MCF 10A (cell line): ENCODE results near the gene MMP24OS. TPM values are rescaled to one million over a fixed set of nuclear protein-coding genes. Genes with fewer than 3 reads are reported as not detected.

Experiments
- BruUV-seq: library from RNA; stranded (reverse); fragments of 400-500 nt; replicated peaks from 2 replicates; lab custom pipeline; 2021; lab: Mats Ljungman, UMichigan
- CTCF ChIA-PET: fragments of 300-600 bp; sonication (Branson Sonifier 250); formaldehyde crosslinking; extraction: SDS; loops from one replicate; lab custom pipeline; 2021; ENCODE audit warnings: antibody characterized with exemption, inconsistent platforms; lab: Yijun Ruan, JAX
- POLR2A ChIA-PET: fragments of 300-600, 350-650 bp; sonication (Branson Sonifier 250); formaldehyde crosslinking; extraction: SDS; loops from one replicate; lab custom pipeline; 2020; ENCODE audit warnings: antibody characterized with exemption, inconsistent platforms; lab: Yijun Ruan, JAX
- DNase-seq: peaks from one replicate; pipeline ENCODE4 v3.0.0-alpha.2; 2018; ENCODE audit not compliant: unreplicated experiment
- H3K27ac Mint-ChIP-seq: one replicate; pipeline ENCODE4 v1.8.0; 2022; ENCODE audit warnings: mild to moderate bottlenecking, low read depth, mixed read lengths; ENCODE audit not compliant: unreplicated experiment
- H3K27me3 Mint-ChIP-seq: one replicate; pipeline ENCODE4 v1.8.0; 2022; ENCODE audit warnings: mixed read lengths; ENCODE audit not compliant: insufficient read depth, unreplicated experiment
- H3K36me3 Mint-ChIP-seq: one replicate; pipeline ENCODE4 v1.8.0; 2022; ENCODE audit warnings: mild to moderate bottlenecking, moderate library complexity, mixed read lengths; ENCODE audit not compliant: insufficient read depth, unreplicated experiment
- H3K4me1 Mint-ChIP-seq: one replicate; pipeline ENCODE4 v1.8.0; 2022; ENCODE audit warnings: mixed read lengths; ENCODE audit not compliant: insufficient read depth, unreplicated experiment
- H3K4me3 Mint-ChIP-seq: one replicate; pipeline ENCODE4 v1.8.0; 2022; ENCODE audit warnings: mild to moderate bottlenecking, moderate library complexity, mixed read lengths; ENCODE audit not compliant: unreplicated experiment
- H3K9me3 Mint-ChIP-seq: one replicate; pipeline ENCODE4 v1.8.0; 2022; ENCODE audit warnings: mixed read lengths; ENCODE audit not compliant: unreplicated experiment
- intact Hi-C: fragments of 100-400 bp; cut with micrococcal nuclease; formaldehyde crosslinking; loops from 2 replicates; pipeline ENCODE4 v1.14.1; 2022
- total RNA-seq: library from RNA; stranded (reverse); gene quantifications from 2 replicates; pipeline ENCODE4 v1.2.3, GENCODE V29; 2022
- TF ChIP-seq, protein P1 (sequence below): fragments of 200-600 bp; IDR thresholded peaks from one replicate; pipeline ENCODE4 v1.8.0; 2022; ENCODE audit warnings: antibody characterized with exemption, mild to moderate bottlenecking; ENCODE audit not compliant: unreplicated experiment

Gene MMP24OS
- total RNA-seq, 1 experiment from 2014 or later = 52.2 TPM

DNA sequence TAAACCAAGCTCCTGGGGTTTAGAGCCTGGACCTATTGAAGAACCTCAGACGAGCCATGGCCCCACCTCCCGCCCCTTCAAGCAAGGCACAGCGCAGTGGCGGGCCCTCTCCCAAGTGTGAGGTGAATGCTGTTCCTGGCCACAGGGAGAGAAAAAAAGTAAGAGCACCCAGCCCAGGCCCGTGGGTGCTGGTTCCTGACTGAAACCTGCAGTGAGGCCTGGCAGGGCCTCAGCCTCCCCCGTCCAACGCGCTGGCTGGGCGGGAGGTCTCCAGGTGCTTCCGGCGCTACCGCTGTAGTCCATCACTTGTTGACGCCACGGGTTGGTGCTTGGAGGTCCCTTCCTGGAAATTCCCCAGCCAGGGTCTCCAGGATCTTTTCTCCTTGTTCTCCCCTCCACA is 19.8 kb upstream of the MMP24OS start:
- ChIA-PET CTCF (interaction anchor here (0.6 to 16.2 kb wide), 7 partner anchors 9 to 464 kb away, joined by 3 to 374 read pairs (median 3); partner anchors contain the start of gene GDF5), POLR2A (interaction anchor here (0.6 to 13.4 kb wide), 5 partner anchors 9 to 145 kb away, joined by 3 to 253 read pairs (median 5); partner anchors contain the start of genes EIF6 and GDF5)
- Mint-ChIP-seq H3K27me3 (no peaks in the 10 kb centered on the region), H3K36me3 (no peaks in the 10 kb centered on the region), H3K4me3 (no peak overlapping the region), H3K4me1 (peaks cover 16% of the 10 kb centered on the region), H3K9me3 (no peaks in the 10 kb centered on the region), H3K27ac (no peak overlapping the region)
- intact Hi-C loops = no loop called here
- no peak for DNase-seq
- TF ChIP-seq, protein P1, sequence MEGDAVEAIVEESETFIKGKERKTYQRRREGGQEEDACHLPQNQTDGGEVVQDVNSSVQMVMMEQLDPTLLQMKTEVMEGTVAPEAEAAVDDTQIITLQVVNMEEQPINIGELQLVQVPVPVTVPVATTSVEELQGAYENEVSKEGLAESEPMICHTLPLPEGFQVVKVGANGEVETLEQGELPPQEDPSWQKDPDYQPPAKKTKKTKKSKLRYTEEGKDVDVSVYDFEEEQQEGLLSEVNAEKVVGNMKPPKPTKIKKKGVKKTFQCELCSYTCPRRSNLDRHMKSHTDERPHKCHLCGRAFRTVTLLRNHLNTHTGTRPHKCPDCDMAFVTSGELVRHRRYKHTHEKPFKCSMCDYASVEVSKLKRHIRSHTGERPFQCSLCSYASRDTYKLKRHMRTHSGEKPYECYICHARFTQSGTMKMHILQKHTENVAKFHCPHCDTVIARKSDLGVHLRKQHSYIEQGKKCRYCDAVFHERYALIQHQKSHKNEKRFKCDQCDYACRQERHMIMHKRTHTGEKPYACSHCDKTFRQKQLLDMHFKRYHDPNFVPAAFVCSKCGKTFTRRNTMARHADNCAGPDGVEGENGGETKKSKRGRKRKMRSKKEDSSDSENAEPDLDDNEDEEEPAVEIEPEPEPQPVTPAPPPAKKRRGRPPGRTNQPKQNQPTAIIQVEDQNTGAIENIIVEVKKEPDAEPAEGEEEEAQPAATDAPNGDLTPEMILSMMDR = no peak
- no TSS peak for BruUV-seq

DNA sequence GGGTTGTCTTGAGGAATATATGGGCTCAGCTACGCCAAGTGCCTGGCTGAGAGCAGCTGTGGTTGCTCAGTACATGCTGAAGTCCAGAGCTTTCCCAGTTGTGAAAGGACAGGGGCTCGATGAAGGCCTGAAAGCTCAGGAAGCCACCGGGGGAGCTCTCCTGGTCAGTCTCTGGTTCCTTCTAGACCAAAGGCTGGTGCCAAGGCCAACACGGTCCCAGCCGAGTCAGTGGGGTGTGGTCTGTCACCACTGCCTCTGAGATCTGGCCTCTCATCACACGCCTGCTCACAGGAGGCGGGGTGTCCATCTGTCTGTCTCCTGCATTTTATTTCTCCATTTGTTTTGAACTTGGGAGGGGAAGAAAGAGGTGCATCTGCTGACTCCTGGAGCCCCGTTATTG is 19.2 kb upstream of the MMP24OS start:
- no peak overlapping the region for H3K27ac Mint-ChIP-seq
- TF ChIP-seq, protein P1 = no peak
- no peaks in the 10 kb centered on the region for H3K27me3 Mint-ChIP-seq
- no peak overlapping the region for H3K4me3 Mint-ChIP-seq
- POLR2A ChIA-PET = interaction anchor here (0.6 to 4.4 kb wide), 4 partner anchors 10 to 150 kb away, joined by 3 to 32 read pairs (median 4); partner anchors contain the start of gene EIF6
- DNase-seq = no peak
- CTCF ChIA-PET = interaction anchor here (0.6 to 1.3 kb wide), 5 partner anchors 10 to 142 kb away, joined by 3 read pairs; no protein-coding TSS in a partner anchor
- peaks cover 13% of the 10 kb centered on the region for H3K4me1 Mint-ChIP-seq
- no peaks in the 10 kb centered on the region for H3K9me3 Mint-ChIP-seq
- intact Hi-C loops = no loop called here
- no peaks in the 10 kb centered on the region for H3K36me3 Mint-ChIP-seq
- no TSS peak for BruUV-seq

DNA sequence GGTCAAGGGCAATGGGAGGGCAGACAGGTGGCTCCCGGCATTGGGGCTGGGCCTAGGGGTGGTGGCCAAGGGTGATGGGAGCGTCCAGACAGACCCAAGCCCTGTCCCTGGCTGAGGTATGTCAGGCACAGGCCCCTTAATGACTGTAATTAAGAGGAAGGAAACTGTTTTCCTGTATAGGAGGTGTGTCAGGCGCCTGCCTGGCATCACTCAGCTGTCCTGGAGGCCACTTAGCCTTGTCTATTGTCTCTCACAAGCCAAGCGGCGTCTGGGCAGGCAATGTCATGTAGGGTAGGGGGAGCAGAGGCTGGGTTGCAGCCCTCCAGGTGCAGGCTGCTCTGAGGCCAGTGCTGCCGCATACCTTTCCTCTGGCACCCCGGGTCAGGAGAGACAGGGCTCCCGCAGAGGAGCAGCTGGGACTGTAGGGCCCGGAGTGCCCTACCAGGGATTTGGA is 18.2 kb upstream of the MMP24OS start:
- BruUV-seq = no TSS peak
- no peak overlapping the region for H3K27ac Mint-ChIP-seq
- CTCF ChIA-PET = interaction anchor here (0.5 to 1.0 kb wide), 2 partner anchors 34 to 152 kb away, joined by 3 to 4 read pairs; no protein-coding TSS in a partner anchor

DNA sequence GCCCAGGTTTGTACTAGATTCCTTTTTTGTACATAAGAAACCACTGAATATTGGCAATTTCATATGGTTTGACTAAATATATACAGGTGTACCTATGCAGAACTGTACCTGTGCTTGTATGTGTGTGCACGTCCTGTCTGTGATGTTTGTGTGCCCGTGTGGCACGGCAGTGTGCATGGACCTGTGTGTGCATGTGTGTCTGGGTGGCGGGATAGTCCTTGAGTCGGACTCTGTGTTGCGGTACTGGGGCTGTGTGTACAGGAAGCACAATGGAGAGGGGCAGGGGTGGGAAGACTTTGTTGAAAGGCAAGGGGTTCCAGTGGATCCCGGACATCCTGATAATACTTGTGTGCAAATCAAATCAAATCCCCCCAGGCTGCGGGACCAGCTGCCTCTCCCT is 17.8 kb upstream of the MMP24OS start:
- H3K9me3 Mint-ChIP-seq = no peaks in the 10 kb centered on the region
- BruUV-seq = no TSS peak
- TF ChIP-seq, protein P1 = no peak
- no peak overlapping the region for H3K4me3 Mint-ChIP-seq
- no peaks in the 10 kb centered on the region for H3K27me3 Mint-ChIP-seq
- H3K36me3 Mint-ChIP-seq = no peaks in the 10 kb centered on the region
- POLR2A ChIA-PET = interaction anchor here (0.6 to 4.4 kb wide), 2 partner anchors 12 to 49 kb away, joined by 3 to 32 read pairs; partner anchors contain the start of gene EIF6
- H3K27ac Mint-ChIP-seq = no peak overlapping the region
- CTCF ChIA-PET = interaction anchor here (0.6 to 3.8 kb wide), 3 partner anchors 8 to 1049 kb away, joined by 3 to 26 read pairs (median 3); no protein-coding TSS in a partner anchor
- DNase-seq = no peak
- H3K4me1 Mint-ChIP-seq = peaks cover 6% of the 10 kb centered on the region
- intact Hi-C loops = no loop called here

More for the DNA sequence above, 18.2 kb upstream of the MMP24OS start:
- H3K36me3 Mint-ChIP-seq = no peaks in the 10 kb centered on the region
- peaks cover 6% of the 10 kb centered on the region for H3K4me1 Mint-ChIP-seq
- POLR2A ChIA-PET = interaction anchor here (0.6 to 4.4 kb wide), 3 partner anchors 9 to 151 kb away, joined by 3 to 32 read pairs (median 4); partner anchors contain the start of gene EIF6
- DNase-seq = no peak
- no peaks in the 10 kb centered on the region for H3K9me3 Mint-ChIP-seq
- TF ChIP-seq, protein P1 = no peak
- no peak overlapping the region for H3K4me3 Mint-ChIP-seq
- intact Hi-C loops = no loop called here
- no peaks in the 10 kb centered on the region for H3K27me3 Mint-ChIP-seq
